Smooth muscle cell of the brain vasculature (primary cell): ENCODE measurements around the gene TIMP3.
"Not testable (repeated sequence)": the region's sequence is repeated elsewhere in the genome, so short reads cannot be mapped to it uniquely, and the experiment has no call there.

ENCODE experiments used
- DNase-seq: peaks from one replicate; pipeline ENCODE4 v3.0.0-alpha.2; 2012; ENCODE audit warnings: low read depth, low spot score

The TIMP3 gene

DNA sequence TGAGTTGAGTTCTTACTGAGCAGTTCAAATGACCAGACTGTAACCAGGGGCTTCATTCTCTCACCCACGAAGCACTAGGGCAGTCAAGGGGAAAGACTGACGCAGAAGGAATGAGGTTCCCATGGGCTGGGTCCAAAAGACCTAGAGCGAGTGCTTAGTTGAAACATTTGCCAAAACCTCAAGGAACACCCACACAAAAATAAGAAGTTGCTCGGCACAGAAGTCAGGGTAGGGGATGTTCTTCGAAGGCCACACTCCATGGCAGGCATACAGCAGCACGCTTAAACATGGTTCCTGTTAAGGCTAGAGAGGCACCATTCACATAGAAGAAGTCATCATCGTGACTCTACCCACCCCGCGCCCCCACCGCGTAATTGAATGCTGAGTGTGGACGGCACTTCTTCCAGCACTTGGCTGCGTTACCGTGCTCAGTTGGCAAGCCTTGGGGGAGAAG, 52.9 kb downstream of the TIMP3 start:
- DNase-seq: no peak

DNA sequence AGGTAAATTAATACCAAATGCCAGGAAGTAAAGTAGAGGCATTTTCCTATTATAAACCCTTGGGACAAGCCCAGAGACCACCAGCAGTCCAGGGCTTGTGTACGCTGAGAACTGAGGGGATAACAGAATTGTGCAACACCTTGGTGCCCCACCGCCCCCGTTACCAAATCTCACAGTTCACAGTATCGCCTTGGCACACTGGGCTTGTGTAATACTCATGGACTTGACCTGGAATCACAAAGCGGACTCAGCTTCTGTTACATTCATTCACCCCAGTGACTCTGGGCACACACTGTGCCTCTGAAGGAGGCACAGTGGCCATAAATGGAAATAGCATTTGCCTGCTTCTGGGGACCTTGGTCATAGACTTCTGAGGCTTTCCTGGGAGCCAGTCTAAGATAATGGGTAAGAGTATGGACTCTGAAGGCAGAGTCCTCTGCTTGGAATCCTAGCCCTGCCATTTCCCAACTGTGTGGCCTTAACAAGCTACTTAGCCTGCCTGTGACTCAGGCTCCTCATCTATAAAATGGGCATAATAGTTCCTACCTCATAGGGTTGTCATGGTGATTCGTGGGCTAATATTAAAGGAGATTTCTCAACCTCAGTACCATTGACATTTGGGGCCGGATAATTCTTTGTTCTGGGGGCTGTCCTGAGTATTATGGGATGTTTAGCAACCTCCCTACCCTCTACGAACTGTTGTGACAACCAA, 53.7 kb downstream of the TIMP3 start:
- no peak for DNase-seq

DNA sequence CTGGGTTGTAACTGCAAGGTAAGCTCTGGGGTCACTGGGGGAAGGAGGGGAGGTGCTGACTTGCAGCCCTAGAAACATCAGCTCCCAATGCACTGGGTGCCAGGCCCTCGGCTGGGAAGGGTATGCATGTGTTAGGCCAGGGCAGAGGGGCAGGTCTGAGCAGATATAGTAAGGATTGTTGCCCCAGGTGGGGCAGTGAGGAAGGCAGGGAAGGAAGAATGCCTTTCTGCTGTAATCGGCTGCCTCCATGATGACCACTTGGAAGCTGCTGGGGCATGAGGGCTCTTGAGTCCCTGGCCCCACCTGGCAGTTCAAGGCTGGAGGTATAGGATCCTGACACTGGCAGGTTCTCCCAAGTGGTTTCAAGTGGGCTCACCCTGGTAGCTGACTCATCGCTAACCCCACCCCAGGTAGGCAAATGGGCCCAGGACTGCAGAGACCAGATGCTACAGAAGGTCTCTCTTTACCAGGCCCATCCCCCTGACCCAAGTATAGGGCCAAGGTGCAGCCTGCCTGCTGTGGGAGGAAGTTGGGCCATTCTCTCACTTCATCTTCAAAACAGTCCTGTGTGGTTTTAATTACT, 56.7 kb downstream of the TIMP3 start:
- no peak for DNase-seq

DNA sequence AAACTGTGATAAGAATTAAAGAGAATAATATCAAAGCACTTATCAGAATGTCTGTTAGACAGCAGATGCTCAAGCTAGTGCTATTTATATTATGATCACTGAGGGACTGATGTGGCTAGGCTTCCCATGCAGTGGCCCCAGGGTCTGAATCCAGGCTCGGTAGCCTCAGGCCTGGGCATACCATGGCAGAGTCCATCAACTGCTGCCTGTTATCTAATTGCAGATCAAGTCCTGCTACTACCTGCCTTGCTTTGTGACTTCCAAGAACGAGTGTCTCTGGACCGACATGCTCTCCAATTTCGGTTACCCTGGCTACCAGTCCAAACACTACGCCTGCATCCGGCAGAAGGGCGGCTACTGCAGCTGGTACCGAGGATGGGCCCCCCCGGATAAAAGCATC, 57.5 kb downstream of the TIMP3 start:
- DNase-seq: no peak

DNA sequence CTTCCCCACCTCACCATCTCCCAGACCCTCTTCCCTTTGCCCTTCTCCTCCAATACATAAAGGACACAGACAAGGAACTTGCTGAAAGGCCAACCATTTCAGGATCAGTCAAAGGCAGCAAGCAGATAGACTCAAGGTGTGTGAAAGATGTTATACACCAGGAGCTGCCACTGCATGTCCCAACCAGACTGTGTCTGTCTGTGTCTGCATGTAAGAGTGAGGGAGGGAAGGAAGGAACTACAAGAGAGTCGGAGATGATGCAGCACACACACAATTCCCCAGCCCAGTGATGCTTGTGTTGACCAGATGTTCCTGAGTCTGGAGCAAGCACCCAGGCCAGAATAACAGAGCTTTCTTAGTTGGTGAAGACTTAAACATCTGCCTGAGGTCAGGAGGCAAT, 58.2 kb downstream of the TIMP3 start:
- no peak for DNase-seq

DNA sequence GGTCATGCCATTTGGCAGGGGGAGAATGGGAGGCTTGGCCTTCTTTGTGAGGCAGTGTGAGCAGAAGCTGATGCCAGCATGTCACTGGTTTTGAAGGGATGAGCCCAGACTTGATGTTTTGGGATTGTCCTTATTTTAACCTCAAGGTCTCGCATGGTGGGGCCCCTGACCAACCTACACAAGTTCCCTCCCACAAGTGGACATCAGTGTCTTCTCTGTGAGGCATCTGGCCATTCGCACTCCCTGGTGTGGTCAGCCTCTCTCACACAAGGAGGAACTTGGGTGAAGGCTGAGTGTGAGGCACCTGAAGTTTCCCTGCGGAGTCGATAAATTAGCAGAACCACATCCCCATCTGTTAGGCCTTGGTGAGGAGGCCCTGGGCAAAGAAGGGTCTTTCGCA, 59.8 kb downstream of the TIMP3 start:
- DNase-seq: no peak

DNA sequence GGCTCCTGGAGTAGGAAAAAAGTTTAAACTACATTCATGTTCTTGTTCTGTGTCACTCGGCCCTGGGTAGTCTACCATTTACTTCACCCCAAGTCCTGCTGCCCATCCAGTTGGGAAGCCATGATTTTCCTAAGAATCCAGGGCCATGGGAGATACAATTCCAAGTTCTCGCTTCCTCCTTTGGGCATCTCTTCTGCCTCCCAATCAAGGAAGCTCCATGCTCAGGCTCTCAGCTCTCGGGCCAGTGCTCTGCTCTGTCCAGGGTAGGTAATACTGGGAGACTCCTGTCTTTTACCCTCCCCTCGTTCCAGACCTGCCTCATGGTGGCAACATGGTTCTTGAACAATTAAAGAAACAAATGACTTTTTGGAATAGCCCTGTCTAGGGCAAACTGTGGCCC, 60.6 kb downstream of the TIMP3 start:
- no peak for DNase-seq

DNA sequence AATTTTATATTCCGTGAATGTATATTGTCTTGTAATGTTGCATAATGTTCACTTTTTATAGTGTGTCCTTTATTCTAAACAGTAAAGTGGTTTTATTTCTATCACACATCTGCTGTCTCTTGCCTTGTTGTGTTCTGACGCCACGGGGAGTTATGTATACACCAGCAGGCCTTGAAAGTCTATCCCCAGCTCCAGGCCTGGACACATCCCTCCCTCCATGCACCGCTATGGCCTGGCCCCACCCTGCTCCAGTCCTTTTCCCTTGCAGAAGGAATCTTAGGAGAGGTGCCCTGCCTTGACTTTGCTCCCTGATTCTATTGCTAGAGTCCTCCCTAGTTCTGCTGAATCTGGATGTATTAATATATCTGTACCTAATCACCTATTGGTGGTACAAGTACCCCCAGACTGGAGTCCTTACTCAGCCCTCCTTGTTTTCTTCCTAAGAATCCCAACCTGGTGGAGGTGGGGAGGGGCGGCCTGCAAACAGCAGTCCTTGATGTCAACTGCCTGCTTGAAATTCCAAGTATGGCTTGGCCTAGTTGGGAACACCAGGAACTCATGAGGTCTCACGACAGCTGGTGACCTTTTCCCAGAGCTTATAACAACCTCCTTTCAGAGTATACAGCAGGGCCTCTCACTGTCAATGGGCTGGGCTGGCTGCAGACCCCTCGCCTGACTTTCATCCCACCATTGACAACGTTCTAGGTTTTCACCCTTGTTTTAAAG, 61.6 kb downstream of the TIMP3 start:
- DNase-seq: no peak

DNA sequence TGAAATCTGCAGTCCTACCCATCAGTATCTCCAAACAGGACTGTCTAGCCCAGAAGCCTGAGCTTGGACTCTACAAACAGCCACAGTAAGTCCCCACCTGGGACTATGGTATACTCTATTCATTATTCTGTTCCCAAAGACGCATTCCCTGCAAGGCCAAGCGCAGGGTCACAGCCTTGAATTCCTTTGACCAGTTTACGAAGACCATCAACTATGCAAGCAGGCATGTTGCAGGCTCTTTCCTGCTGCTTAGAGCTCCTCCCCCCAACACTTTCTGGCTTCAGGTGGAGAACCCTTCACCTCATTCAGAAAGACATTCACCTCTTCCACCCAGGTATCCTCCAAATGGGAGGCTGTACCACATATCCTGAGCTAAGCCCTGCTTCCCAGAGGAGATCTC, 62.5 kb downstream of the TIMP3 start:
- DNase-seq: no peak

DNA sequence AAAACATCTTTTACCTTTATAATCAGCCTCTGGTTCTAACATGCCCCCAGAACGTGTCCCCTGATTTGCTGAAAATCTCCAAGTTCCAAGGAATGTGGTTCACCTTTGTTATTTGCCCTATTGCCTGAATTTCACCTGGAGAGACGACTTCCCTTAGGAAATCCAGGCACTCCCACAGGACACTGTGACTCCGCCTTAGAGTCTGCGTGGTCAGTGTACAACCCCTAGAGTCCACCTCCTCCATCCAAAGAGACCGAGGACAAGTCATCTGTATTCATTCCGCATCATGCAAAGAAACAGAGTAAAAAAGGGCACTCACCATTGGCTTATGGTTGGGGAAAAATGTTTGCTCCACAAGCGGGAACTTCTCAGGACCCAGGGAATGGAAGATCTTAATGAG, 63.1 kb downstream of the TIMP3 start:
- no peak for DNase-seq

DNA sequence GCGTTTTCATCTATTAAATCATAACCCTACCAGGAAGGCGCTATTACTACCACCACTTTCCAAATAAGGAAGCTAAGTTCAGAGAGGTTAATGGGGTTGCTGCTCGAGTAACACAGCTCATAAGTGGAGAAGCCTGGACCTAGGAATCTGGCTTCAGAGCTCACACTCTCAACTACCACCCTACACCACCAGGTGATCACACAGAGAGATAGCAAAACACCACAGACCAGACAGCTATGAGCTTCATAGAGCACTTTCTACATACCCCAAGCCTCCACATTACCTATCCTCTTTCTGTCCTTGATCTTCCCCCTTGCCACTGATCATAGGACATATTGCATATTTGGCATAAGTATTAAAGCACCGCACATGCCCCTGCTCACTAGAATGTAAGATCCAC, 65.4 kb downstream of the TIMP3 start:
- no peak for DNase-seq

DNA sequence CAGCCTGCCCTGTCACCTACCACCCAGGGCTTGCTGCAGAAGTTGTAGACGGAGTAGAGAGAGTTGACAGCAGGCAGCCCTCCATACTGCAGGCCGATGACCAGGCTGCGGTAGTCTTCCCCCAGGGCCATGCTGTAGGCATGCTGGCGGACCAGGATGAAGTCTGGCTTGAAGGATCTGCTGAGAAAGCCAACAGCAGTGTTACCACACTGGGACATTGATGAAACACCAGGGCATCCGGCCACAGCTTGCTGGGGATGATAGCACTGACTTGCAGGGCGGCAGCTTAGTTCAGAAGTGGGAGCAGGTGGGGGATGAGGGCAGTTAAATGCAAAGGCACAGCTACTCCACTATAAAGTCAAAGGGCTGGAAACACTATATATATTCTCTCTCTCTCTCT, 67.4 kb downstream of the TIMP3 start:
- DNase-seq: no peak

DNA sequence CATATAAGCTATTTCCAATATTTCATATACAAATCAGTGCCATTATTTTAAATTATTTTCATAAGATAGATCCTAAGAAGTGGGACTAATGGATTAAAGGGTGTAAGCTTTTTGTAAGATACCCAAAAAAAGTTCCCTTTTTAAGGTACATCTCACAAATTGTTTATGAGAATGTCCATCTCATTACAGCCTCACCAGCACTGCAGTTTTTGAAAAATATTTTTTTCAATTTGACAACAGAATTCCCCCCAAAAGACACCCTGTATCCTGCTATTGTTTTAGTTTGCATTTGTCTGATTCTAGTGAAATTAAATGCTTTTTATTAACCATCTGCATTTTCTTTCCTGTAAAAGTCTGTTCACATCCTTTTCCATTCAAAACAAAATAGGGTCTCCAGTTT, 69.0 kb downstream of the TIMP3 start:
- no peak for DNase-seq

DNA sequence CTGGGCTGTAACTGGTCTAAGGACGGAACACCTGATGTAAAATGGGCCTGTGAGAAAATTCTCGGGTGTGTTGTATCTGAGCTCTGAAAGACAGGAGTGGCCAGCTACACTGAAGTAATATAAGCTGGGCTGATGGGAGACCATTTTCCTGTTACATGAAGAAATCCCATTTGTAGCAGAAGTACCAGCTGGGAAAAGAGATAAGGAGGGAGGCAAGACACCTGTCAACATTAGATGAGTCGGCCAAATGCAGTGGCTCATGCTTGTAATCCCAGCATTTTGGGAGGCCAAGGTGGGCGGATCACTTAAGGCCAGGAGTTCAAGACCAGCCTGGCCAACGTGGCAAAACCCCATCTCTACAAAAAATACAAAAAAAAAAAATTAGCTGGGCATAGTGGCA, 72.1 kb downstream of the TIMP3 start:
- not testable (repeated sequence) for DNase-seq

DNA sequence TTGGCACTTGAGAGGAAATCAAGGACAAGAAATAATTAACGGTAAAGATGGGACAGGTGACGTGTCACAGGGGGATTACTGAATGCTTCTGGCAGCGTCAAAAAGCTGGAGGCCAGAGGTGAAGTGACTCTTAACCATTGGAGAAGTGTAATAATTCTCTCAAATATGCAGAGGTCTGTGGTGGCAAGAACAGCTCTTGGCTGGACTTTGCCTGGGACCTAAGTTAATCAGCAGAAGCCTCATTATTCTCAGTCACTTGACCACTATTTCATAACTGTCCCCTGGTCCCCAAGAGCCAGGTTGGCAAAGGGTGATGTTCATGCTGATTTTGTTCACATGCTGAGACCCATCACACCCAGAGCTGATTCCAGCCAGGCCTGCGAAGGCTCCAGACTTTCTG, 72.9 kb downstream of the TIMP3 start:
- DNase-seq: no peak

DNA sequence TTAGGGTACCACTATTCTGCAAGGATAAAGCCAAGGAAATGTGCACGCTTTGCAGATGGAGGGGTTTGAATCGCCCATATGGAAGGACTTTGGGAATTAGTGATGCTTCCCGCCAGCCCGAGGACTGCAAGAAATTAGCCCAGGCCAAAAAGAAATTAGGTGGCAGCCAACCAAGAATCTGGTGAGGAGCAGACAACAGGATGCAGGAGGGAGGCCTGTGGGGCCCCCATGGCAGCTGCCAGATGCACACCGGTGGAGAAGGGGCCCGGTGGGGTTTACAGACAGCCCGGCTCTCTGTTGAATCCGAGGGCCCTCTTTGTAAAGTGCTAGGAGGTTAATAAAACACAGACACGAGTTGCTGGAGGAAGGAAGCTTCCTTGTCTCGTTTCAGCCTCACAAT, 73.5 kb downstream of the TIMP3 start:
- no peak for DNase-seq

DNA sequence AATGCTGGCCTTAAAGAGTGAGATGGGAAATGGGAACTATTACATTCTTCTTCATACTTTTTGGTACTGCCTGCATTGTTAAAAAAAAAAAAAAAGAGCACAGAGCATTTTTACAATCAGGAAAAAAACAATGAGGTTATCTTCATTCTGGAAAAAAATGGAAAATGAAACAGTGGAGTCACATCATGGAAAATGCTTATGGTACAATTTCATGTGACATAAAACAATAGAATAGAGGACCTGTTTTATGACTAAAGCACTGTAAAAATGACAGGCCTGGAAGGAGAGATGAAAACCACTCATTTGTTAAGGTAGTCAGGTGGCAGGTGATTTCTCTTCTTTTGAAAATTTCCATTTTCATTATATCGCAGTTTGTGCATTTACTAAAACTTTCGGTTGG, 75.0 kb downstream of the TIMP3 start:
- no peak for DNase-seq

DNA sequence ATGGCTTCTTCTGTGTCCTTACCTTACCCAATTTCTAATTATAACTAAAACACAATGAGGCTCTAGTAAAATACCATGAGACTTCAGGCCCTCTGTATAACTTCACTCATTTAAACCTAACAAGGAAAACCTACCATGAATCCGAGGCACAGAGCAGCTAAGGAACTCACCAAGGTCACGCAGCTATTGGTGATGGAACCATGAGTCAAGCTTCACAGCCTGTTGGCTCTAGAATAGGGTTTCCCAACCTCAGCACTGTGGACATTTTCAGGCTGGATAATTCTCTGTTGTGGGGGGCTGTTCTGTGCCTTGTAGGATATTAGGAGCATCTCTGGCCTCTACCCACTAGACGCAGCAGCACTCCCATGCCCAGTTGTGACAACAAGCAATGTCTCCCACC, 75.7 kb downstream of the TIMP3 start:
- no peak for DNase-seq

DNA sequence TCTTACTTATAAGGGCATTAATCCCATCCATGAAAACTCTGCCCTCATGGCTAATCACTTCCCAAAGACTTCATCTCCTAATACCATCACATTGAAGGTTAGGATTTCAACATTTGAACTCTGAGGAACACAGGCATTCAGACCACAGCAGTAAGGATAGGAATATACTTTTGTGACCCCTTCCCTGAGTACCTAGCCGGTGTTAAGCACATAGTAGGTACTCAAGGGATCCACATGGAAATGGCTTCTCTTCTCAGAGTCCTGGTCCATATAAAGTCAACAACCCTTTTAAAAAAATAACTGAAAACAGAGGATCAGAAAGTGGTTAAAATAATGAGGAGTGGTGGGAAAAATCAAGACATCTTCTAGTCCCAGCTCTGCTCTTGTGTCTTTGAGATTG, 78.0 kb downstream of the TIMP3 start:
- DNase-seq: no peak

DNA sequence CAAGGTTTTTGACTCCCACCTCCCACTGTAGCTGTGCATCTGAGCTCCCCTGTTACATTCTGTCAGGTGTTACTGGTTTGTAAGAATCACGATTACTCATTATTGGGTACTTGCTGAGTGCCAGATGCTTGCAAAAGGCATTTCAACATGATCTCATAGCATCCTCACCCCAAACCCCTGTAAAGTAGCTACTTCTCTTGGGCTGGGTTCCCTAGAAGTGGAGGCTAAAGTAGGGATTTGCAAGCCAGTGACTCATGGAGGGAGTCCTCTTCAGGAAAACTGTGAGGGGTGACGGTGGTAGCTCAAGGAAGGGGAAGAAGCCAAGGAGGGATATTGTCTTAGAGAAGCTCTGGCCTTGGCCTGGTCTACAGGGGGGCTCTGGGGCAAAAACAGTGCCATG, 78.6 kb downstream of the TIMP3 start:
- no peak for DNase-seq

DNA sequence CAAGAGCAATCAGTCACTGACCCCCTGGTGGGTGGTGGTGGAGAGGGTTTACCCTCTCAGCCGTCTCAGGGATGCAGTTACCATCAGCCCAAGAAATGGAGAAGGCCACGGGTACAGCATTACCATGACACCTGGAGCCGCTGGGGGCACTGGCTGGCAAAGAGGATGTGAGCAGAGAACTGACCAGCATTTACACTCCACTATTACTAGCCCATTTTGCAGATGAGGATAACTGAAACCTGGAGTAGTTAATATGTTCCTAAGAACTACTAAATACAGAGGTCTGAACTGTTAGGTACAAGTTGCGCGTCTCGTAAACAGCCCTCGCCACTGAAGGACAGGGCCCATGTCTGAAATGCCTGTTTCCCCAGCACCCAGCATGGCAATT, 79.0 kb downstream of the TIMP3 start:
- no peak for DNase-seq

DNA sequence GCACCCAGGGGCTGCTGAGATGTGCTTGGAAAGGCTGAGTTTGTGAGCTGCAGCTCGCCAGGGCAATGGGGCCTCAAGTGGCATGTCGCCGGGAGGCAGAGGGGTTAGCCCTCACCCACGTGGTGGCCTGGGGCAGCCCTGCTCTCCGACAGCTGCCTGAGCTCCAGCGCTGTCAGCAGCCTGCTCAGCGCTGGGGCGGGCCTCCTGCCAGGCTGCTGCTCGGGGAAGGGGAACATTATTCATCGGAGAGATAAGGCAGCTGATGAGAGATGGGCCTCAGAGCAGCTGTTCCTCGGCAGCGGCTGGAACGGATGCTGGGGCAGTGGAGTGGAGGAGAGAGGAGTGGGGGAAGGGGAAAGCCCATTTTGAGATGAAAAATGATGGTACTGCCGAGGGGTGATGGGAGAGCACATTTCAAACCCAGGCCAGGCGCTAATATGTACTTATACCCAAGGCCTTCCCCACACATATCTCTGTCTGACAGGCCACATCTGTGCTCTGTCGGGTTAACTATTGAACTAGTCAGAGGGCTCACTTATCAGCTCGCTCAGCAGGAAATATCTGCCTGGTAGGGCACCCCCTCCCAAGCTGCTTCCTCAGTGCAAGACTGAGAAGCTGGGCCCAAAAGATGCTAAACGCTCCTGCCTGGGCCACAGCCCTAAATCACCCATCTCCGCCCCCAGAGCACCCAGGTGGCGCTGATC, 79.5 kb downstream of the TIMP3 start:
- DNase-seq: no peak

DNA sequence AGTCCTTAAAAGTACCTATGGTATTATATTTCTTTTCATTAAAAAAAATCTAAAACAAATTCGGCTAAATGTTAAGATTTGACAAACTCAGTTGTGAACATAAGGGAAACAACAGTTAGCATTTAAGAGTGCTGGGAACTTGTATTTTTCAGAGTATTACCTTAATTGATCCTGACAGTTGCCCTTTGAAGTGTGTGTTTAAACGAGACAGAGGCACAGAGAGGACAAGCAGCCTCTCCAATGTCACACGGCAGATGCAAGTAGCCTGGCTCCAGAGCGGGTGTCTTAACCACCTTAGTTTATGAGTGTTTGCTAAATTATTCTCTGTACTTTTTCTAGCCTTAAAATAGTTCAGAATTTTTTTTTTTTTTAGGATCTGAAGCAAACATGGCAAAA, 80.9 kb downstream of the TIMP3 start:
- no peak for DNase-seq
